Caco-2 (cell line): Measurements from ENCODE around the gene TNRC6A. TPM values are rescaled to one million over a fixed set of nuclear protein-coding genes. Genes with fewer than 3 reads are reported as not detected.

Experiments
- BruUV-seq: library from RNA; stranded (reverse); fragments of 400-500 nt; replicated peaks from 2 replicates; lab custom pipeline; 2021; lab: Mats Ljungman, UMichigan
- CTCF ChIA-PET: fragments of 300-600 bp; sonication (Branson Sonifier 250); formaldehyde crosslinking; loops from one replicate; lab custom pipeline; 2022; ENCODE audit warnings: antibody characterized with exemption; lab: Charles Lee
- POLR2A ChIA-PET: fragments of 300-600 bp; sonication (Branson Sonifier 250); formaldehyde crosslinking; loops from one replicate; lab custom pipeline; 2022; ENCODE audit warnings: antibody characterized with exemption; lab: Charles Lee
- DNase-seq, 2 experiments: peaks; one replicate each; pipeline versions ENCODE4 v3.0.0 to v3.0.0-alpha.2; 2020 to 2022
- H3K27me3 ChIP-seq: replicated peaks from 2 replicates; pipeline ENCODE4 v1.6.0; 2011; ENCODE audit warnings: low read length; ENCODE audit not compliant: control insufficient read depth, insufficient read depth
- H3K36me3 ChIP-seq: 2 replicates; pipeline ENCODE4 v1.5.1; 2011; ENCODE audit warnings: low read length; ENCODE audit not compliant: control insufficient read depth, insufficient read depth
- H3K4me1 ChIP-seq: fragments of 250-450 bp; sonication (Bioruptor Pico); 2 replicates; pipeline ENCODE4 v1.5.1; 2020; ENCODE audit warnings: mild to moderate bottlenecking
- H3K4me3 ChIP-seq: 2 replicates; pipeline ENCODE4 v1.5.1; 2011; ENCODE audit warnings: low read depth, mild to moderate bottlenecking, control low read depth, low read length
- H3K9me3 ChIP-seq: fragments of 250-450 bp; sonication (Bioruptor Pico); 2 replicates; pipeline ENCODE4 v1.5.1; 2020; ENCODE audit warnings: mild to moderate bottlenecking, moderate library complexity
- H3K27ac Mint-ChIP-seq: one replicate; pipeline ENCODE4 v1.8.0; 2022; ENCODE audit warnings: mixed read lengths; ENCODE audit not compliant: unreplicated experiment
- H3K27me3 Mint-ChIP-seq: one replicate; pipeline ENCODE4 v1.8.0; 2022; ENCODE audit warnings: mixed read lengths; ENCODE audit not compliant: insufficient read depth, unreplicated experiment
- H3K36me3 Mint-ChIP-seq: one replicate; pipeline ENCODE4 v1.8.0; 2022; ENCODE audit warnings: mild to moderate bottlenecking, mixed read lengths; ENCODE audit not compliant: insufficient read depth, unreplicated experiment
- H3K4me1 Mint-ChIP-seq: one replicate; pipeline ENCODE4 v1.8.0; 2022; ENCODE audit warnings: low read depth, mixed read lengths; ENCODE audit not compliant: unreplicated experiment
- H3K4me3 Mint-ChIP-seq: one replicate; pipeline ENCODE4 v1.8.0; 2022; ENCODE audit warnings: mild to moderate bottlenecking, moderate library complexity, mixed read lengths; ENCODE audit not compliant: unreplicated experiment
- H3K9me3 Mint-ChIP-seq: one replicate; pipeline ENCODE4 v1.8.0; 2022; ENCODE audit warnings: mixed read lengths; ENCODE audit not compliant: unreplicated experiment
- intact Hi-C: fragments of 100-400 bp; cut with micrococcal nuclease; formaldehyde crosslinking; loops from one replicate; pipeline ENCODE4 v1.10.0; 2022; ENCODE audit not compliant: unreplicated experiment
- total RNA-seq: library from RNA; stranded (reverse); gene quantifications from 2 replicates; pipeline ENCODE4 v1.2.3, GENCODE V29; 2022
- TF ChIP-seq, protein P1 (sequence below), 2 experiments: fragments of 200-600 bp in 1 of 2; IDR thresholded peaks; 1 replicate in 1 of 2; 2 replicates in 1 of 2; pipeline versions ENCODE4 v1.5.1 to v1.8.0; 2011 to 2022; ENCODE audit warnings: antibody characterized with exemption in 1 of 2, control low read depth in 1 of 2, inconsistent platforms in 1 of 2, low read depth in 1 of 2, low read length in 1 of 2, mild to moderate bottlenecking in 1 of 2, moderate library complexity in 1 of 2; ENCODE audit not compliant: insufficient read depth in 1 of 2, severe bottlenecking in 1 of 2, unreplicated experiment in 1 of 2

Gene TNRC6A
- total RNA-seq, 1 experiment from 2014 or later, result 43.7 TPM

DNA sequence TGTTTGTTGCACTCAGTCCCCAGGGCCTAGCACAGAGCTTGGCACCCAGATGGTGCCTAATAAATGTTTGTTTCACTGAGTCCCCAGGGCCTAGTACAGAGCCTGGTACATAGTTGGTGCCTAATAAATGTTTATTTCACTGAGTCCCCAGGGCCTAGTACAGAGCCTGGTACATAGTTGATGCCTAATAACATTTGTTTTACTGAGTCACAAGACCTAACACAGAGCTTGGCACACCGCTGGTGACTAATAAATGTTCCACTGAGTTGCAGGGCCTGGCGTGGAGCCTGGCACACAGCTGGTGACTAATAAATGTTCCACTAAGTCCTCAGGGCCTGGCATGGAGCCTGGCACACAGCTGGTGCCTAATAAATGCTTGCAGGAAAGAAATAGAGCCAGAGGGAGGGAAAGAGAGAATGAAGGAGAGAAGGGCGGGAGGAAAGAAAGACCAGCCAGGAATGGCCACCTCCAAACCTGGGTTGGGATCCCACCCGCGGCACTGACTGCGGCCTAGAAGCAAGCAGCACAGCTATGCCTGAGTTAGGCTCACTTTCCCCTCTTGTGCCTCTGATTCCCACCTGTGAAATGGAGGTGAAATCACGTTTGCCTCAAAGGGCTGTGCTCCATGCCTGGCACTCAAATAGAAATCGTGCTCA is 123.8 kb downstream of the TNRC6A start:
- Mint-ChIP-seq H3K4me3 (no peak overlapping the region), H3K36me3 (no peaks in the 10 kb centered on the region), H3K27ac (no peak overlapping the region), H3K9me3 (no peaks in the 10 kb centered on the region), H3K27me3 (no peaks in the 10 kb centered on the region), H3K4me1 (no peaks in the 10 kb centered on the region)
- no TSS peak for BruUV-seq
- TF ChIP-seq, protein P1, sequence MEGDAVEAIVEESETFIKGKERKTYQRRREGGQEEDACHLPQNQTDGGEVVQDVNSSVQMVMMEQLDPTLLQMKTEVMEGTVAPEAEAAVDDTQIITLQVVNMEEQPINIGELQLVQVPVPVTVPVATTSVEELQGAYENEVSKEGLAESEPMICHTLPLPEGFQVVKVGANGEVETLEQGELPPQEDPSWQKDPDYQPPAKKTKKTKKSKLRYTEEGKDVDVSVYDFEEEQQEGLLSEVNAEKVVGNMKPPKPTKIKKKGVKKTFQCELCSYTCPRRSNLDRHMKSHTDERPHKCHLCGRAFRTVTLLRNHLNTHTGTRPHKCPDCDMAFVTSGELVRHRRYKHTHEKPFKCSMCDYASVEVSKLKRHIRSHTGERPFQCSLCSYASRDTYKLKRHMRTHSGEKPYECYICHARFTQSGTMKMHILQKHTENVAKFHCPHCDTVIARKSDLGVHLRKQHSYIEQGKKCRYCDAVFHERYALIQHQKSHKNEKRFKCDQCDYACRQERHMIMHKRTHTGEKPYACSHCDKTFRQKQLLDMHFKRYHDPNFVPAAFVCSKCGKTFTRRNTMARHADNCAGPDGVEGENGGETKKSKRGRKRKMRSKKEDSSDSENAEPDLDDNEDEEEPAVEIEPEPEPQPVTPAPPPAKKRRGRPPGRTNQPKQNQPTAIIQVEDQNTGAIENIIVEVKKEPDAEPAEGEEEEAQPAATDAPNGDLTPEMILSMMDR (IDR thresholded peaks at IDR 0.05; ENCODE audit: insufficient read depth in 1 of 2, low read depth in 1 of 2, low read length in 1 of 2, severe bottlenecking in 1 of 2, unreplicated experiment in 1 of 2), result no peak
- Histone ChIP-seq H3K4me3 (no peak overlapping the region), H3K9me3 (no peaks in the 10 kb centered on the region), H3K36me3 (no peaks in the 10 kb centered on the region), H3K27me3 (no peaks in the 10 kb centered on the region), H3K4me1 (no peaks in the 10 kb centered on the region)
- ChIA-PET POLR2A (no interaction called here), CTCF (no interaction called here)
- intact Hi-C loops, result no loop called here
- DNase-seq, result no peak

DNA sequence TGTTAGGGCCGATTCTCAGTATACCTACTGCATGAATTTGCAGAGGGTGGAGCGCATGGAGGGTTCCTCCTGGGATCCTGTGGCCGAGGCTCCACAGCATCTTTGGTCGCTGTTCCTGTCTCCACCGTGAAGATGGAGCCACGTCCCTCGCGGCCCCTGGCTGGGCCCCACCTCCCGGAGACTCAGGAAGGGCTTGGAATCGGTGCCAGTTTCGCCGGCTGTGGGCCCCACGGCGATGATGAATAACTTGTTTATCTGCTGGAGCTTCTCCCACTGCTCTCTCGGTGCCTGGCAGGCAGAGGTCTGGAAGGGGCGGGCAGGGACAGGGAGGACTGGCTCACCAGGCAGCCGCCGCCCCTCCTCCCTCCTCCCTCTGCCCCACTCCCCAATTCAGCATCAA is 124.4 kb downstream of the TNRC6A start:
- Mint-ChIP-seq H3K9me3 (no peaks in the 10 kb centered on the region), H3K4me1 (no peaks in the 10 kb centered on the region), H3K4me3 (no peak overlapping the region), H3K27ac (no peak overlapping the region), H3K36me3 (no peaks in the 10 kb centered on the region), H3K27me3 (no peaks in the 10 kb centered on the region)
- no peak for DNase-seq
- H3K4me1 ChIP-seq, result no peaks in the 10 kb centered on the region
- ChIA-PET POLR2A (no interaction called here), CTCF (no interaction called here)
- no TSS peak for BruUV-seq
- no peaks in the 10 kb centered on the region for H3K9me3 ChIP-seq
- no peaks in the 10 kb centered on the region for H3K36me3 ChIP-seq
- no peak overlapping the region for H3K4me3 ChIP-seq
- intact Hi-C loops, result loop anchor here (1.0 kb wide), 1 partner anchor 44 kb away; no protein-coding TSS in a partner anchor
- H3K27me3 ChIP-seq, result no peaks in the 10 kb centered on the region
- TF ChIP-seq, protein P1 (IDR thresholded peaks at IDR 0.05; ENCODE audit: insufficient read depth in 1 of 2, low read depth in 1 of 2, low read length in 1 of 2, severe bottlenecking in 1 of 2, unreplicated experiment in 1 of 2), result no peak

DNA sequence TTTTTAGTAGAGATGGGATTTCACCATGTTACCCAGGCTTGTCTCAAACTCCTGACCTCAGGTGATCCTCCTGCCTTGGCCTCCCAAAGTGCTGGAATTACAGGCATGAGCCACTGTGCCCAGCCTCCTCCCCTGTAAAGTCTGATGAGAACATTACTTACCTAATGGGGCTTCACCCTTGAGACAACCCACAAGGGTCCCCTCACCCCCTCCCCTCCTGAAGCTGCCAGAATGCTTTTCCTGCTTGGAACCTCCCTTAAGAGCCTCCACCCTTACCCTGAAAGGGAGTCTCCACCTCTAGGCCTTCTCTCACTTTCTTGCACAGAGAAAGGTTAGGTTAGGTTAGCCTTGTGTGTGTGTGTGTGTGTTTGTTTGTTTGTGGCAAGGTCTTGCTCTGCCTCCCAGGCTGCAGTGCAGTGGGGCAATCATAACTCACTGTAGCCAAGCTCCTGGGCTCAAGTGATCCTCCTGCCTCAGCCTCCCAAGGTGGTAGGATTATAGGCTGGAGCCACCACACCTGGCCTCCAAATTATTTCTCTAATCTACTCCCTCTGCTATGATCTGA is 125.2 kb downstream of the TNRC6A start:
- CTCF ChIA-PET, result no interaction called here

More for the DNA sequence above, 125.2 kb downstream of the TNRC6A start:
- no peaks in the 10 kb centered on the region for H3K36me3 ChIP-seq
- Mint-ChIP-seq H3K4me3 (no peak overlapping the region), H3K4me1 (no peaks in the 10 kb centered on the region), H3K27ac (no peak overlapping the region), H3K27me3 (no peaks in the 10 kb centered on the region), H3K36me3 (no peaks in the 10 kb centered on the region), H3K9me3 (no peaks in the 10 kb centered on the region)
- H3K27me3 ChIP-seq, result no peaks in the 10 kb centered on the region
- 0 out of 2 replicates have a peak, but pooled peaks cover 3% of the 10 kb centered on the region for H3K4me1 ChIP-seq
- TF ChIP-seq, protein P1 (IDR thresholded peaks at IDR 0.05; ENCODE audit: insufficient read depth in 1 of 2, low read depth in 1 of 2, low read length in 1 of 2, severe bottlenecking in 1 of 2, unreplicated experiment in 1 of 2), result no peak
- BruUV-seq, result no TSS peak
- POLR2A ChIA-PET, result no interaction called here
- DNase-seq, result no peak
- intact Hi-C loops, result loop anchor here (1.0 kb wide), 1 partner anchor 44 kb away; no protein-coding TSS in a partner anchor
- no peaks in the 10 kb centered on the region for H3K9me3 ChIP-seq
- no peak overlapping the region for H3K4me3 ChIP-seq
